Activated CD4-positive, alpha-beta T cell treated with anti-CD3 and anti-CD28 coated beads for 36 hours (primary cell): ENCODE data around the gene AHI1. TPM values are rescaled to one million over a fixed set of nuclear protein-coding genes. Genes with fewer than 3 reads are reported as not detected.
"Not testable (repeated sequence)": the region's sequence is repeated elsewhere in the genome, so short reads cannot be mapped to it uniquely, and the experiment has no call there.

ENCODE experiments used
- ATAC-seq: fragments of 200-7000 bp; cut with Tn5 transposase; one replicate; pipeline ENCODE4 v1.10.0; 2021; ENCODE audit warnings: mild to moderate bottlenecking, moderate library complexity
- CTCF ChIA-PET: fragments of 350-600 bp; sonication (Branson Sonifier 250); formaldehyde crosslinking; loops from one replicate; lab custom pipeline; 2021; ENCODE audit warnings: antibody characterized with exemption; lab: Charles Lee
- POLR2A ChIA-PET: fragments of 350-600 bp; sonication (Branson Sonifier 250); formaldehyde crosslinking; loops from one replicate; lab custom pipeline; 2021; ENCODE audit warnings: antibody characterized with exemption, inconsistent platforms; lab: Charles Lee
- DNase-seq: peaks from one replicate; pipeline ENCODE4 v3.0.0-alpha.2; 2020
- H3K27ac Mint-ChIP-seq: one replicate; pipeline ENCODE4 v1.8.0; 2021; ENCODE audit warnings: mixed read lengths
- H3K27me3 Mint-ChIP-seq: one replicate; pipeline ENCODE4 v1.8.0; 2021; ENCODE audit warnings: mixed read lengths
- H3K36me3 Mint-ChIP-seq: one replicate; pipeline ENCODE4 v1.8.0; 2021; ENCODE audit warnings: low read depth, mixed read lengths
- H3K4me1 Mint-ChIP-seq: one replicate; pipeline ENCODE4 v1.8.0; 2021; ENCODE audit warnings: mixed read lengths
- H3K4me3 Mint-ChIP-seq: one replicate; pipeline ENCODE4 v1.8.0; 2021; ENCODE audit warnings: mild to moderate bottlenecking, moderate library complexity, mixed read lengths
- H3K9me3 Mint-ChIP-seq: one replicate; pipeline ENCODE4 v1.8.0; 2021; ENCODE audit warnings: low read depth, mixed read lengths
- intact Hi-C, 2 experiments: fragments of 100-400 bp; cut with DNase I in 1 of 2; cut with micrococcal nuclease in 1 of 2; formaldehyde crosslinking; loops; one replicate each; pipeline versions ENCODE4 v1.14.2 to v1.15.1; 2022 to 2024; cut with DNase I, micrococcal nuclease
- total RNA-seq, 2 experiments: library from RNA; stranded (reverse); gene quantifications; one replicate each; pipeline ENCODE4 v1.2.3, GENCODE V29; 2021

Gene AHI1
- total RNA-seq, 2 experiments from 2014 or later = 35.6 to 36.0 TPM

- CTCF ChIA-PET = interaction anchor here (1.2 kb wide), 1 partner anchor 9 kb away, joined by 3 read pairs; no protein-coding TSS in a partner anchor
- Mint-ChIP-seq H3K27ac (no peak overlapping the region), H3K27me3 (no peaks in the 10 kb centered on the region), H3K4me1 (no peaks in the 10 kb centered on the region), H3K9me3 (no peaks in the 10 kb centered on the region), H3K36me3 (peaks cover 1% of the 10 kb centered on the region), H3K4me3 (no peak overlapping the region)
- POLR2A ChIA-PET = no interaction called here
- no peak for DNase-seq
- intact Hi-C loops = no loop called here
- no peak for ATAC-seq
Observed at GRCh38 chr6:135385299-135385698, 112.2 kb downstream of the AHI1 start.

GRCh38 chr6:135383766-135384165 lies 113.8 kb downstream of the AHI1 start:
- no peaks in the 10 kb centered on the region for H3K27me3 Mint-ChIP-seq
- no peaks in the 10 kb centered on the region for H3K4me1 Mint-ChIP-seq
- CTCF ChIA-PET = interaction anchor here (0.7 kb wide), 1 partner anchor 60 kb away, joined by 3 read pairs; no protein-coding TSS in a partner anchor
- ATAC-seq (no peak), DNase-seq (no peak)
- no peak overlapping the region for H3K4me3 Mint-ChIP-seq
- intact Hi-C loops = loop anchor here in 1 of 2 experiments (5.0 kb wide), 1 partner anchor 266 kb away; no protein-coding TSS in a partner anchor
- POLR2A ChIA-PET = no interaction called here
- no peaks in the 10 kb centered on the region for H3K9me3 Mint-ChIP-seq
- no peaks in the 10 kb centered on the region for H3K36me3 Mint-ChIP-seq
- no peak overlapping the region for H3K27ac Mint-ChIP-seq

- no peak for DNase-seq
- no peak for ATAC-seq
- H3K4me3 Mint-ChIP-seq = no peak overlapping the region
- H3K36me3 Mint-ChIP-seq = no peaks in the 10 kb centered on the region
- H3K9me3 Mint-ChIP-seq = no peaks in the 10 kb centered on the region
- ChIA-PET POLR2A (no interaction called here), CTCF (interaction anchor here (0.7 kb wide), 1 partner anchor 60 kb away, joined by 3 read pairs; no protein-coding TSS in a partner anchor)
- intact Hi-C loops = loop anchor here in 1 of 2 experiments (5.0 kb wide), 1 partner anchor 266 kb away; no protein-coding TSS in a partner anchor
- no peaks in the 10 kb centered on the region for H3K27me3 Mint-ChIP-seq
- H3K27ac Mint-ChIP-seq = no peak overlapping the region
- no peaks in the 10 kb centered on the region for H3K4me1 Mint-ChIP-seq
Observed at GRCh38 chr6:135383301-135383700, 114.2 kb downstream of the AHI1 start.

- POLR2A ChIA-PET = no interaction called here
- Mint-ChIP-seq H3K27ac (no peak overlapping the region), H3K4me1 (no peaks in the 10 kb centered on the region), H3K27me3 (no peaks in the 10 kb centered on the region), H3K36me3 (no peaks in the 10 kb centered on the region), H3K9me3 (no peaks in the 10 kb centered on the region), H3K4me3 (no peak overlapping the region)
- no peak for DNase-seq
- CTCF ChIA-PET = no interaction called here
- peak; percentile 63 for ATAC-seq
- intact Hi-C loops = loop anchor here in 1 of 2 experiments (5.0 kb wide), 1 partner anchor 265 kb away; no protein-coding TSS in a partner anchor
Observed at GRCh38 chr6:135382182-135382628, 115.3 kb downstream of the AHI1 start.

GRCh38 chr6:135380793-135381192 lies 116.7 kb downstream of the AHI1 start:
- ATAC-seq (no peak), DNase-seq (no peak)
- H3K27me3 Mint-ChIP-seq = no peaks in the 10 kb centered on the region
- H3K36me3 Mint-ChIP-seq = no peaks in the 10 kb centered on the region
- POLR2A ChIA-PET = no interaction called here
- intact Hi-C loops = loop anchor here in 1 of 2 experiments (5.0 kb wide), 1 partner anchor 263 kb away; no protein-coding TSS in a partner anchor
- no peak overlapping the region for H3K27ac Mint-ChIP-seq
- H3K4me1 Mint-ChIP-seq = no peaks in the 10 kb centered on the region
- no peak overlapping the region for H3K4me3 Mint-ChIP-seq
- CTCF ChIA-PET = interaction anchor here (0.6 kb wide), 1 partner anchor 340 kb away, joined by 3 read pairs; no protein-coding TSS in a partner anchor
- H3K9me3 Mint-ChIP-seq = no peaks in the 10 kb centered on the region

- Mint-ChIP-seq H3K27me3 (no peaks in the 10 kb centered on the region), H3K9me3 (no peaks in the 10 kb centered on the region), H3K4me1 (no peaks in the 10 kb centered on the region), H3K27ac (no peak overlapping the region), H3K36me3 (no peaks in the 10 kb centered on the region), H3K4me3 (no peak overlapping the region)
- intact Hi-C loops = loop anchor here in 1 of 2 experiments (5.0 kb wide), 1 partner anchor 262 kb away; no protein-coding TSS in a partner anchor
- ChIA-PET POLR2A (no interaction called here), CTCF (no interaction called here)
- ATAC-seq (no peak), DNase-seq (no peak)
Observed at GRCh38 chr6:135379647-135380046, 117.9 kb downstream of the AHI1 start.

GRCh38 chr6:135372758-135373157 lies 124.8 kb downstream of the AHI1 start:
- Mint-ChIP-seq H3K27me3 (no peaks in the 10 kb centered on the region), H3K4me1 (no peaks in the 10 kb centered on the region), H3K36me3 (peaks cover 32% of the 10 kb centered on the region), H3K27ac (no peak overlapping the region), H3K4me3 (no peak overlapping the region), H3K9me3 (peaks cover 10% of the 10 kb centered on the region)
- ChIA-PET POLR2A (no interaction called here), CTCF (interaction anchor here (0.6 kb wide), 2 partner anchors 26 to 161 kb away, joined by 3 read pairs; no protein-coding TSS in a partner anchor)
- ATAC-seq (no peak), DNase-seq (no peak)
- intact Hi-C loops = no loop called here

GRCh38 chr6:135363622-135364021 lies 133.9 kb downstream of the AHI1 start:
- CTCF ChIA-PET, H3K27ac Mint-ChIP-seq, intact Hi-C loops, H3K4me1 Mint-ChIP-seq, H3K4me3 Mint-ChIP-seq, H3K27me3 Mint-ChIP-seq, POLR2A ChIA-PET, DNase-seq, ATAC-seq: not testable (repeated sequence)
- peaks cover 21% of the 10 kb centered on the region for H3K36me3 Mint-ChIP-seq
- H3K9me3 Mint-ChIP-seq = peaks cover 25% of the 10 kb centered on the region

- no peak for DNase-seq
- no peak for ATAC-seq
- peaks cover 9% of the 10 kb centered on the region for H3K36me3 Mint-ChIP-seq
- POLR2A ChIA-PET = no interaction called here
- no peak overlapping the region for H3K27ac Mint-ChIP-seq
- peaks cover 16% of the 10 kb centered on the region for H3K9me3 Mint-ChIP-seq
- intact Hi-C loops = no loop called here
- peaks cover 7% of the 10 kb centered on the region for H3K4me1 Mint-ChIP-seq
- CTCF ChIA-PET = no interaction called here
- no peak overlapping the region for H3K4me3 Mint-ChIP-seq
- no peaks in the 10 kb centered on the region for H3K27me3 Mint-ChIP-seq
Observed at GRCh38 chr6:135362124-135362523, 135.4 kb downstream of the AHI1 start.

- H3K4me1 Mint-ChIP-seq = peaks cover 7% of the 10 kb centered on the region
- intact Hi-C loops = no loop called here
- CTCF ChIA-PET = no interaction called here
- no peak for DNase-seq
- POLR2A ChIA-PET = interaction anchor here (0.5 kb wide), 1 partner anchor 285 kb away, joined by 3 read pairs; no protein-coding TSS in a partner anchor
- H3K27ac Mint-ChIP-seq = no peak overlapping the region
- peaks cover 11% of the 10 kb centered on the region for H3K36me3 Mint-ChIP-seq
- H3K4me3 Mint-ChIP-seq = no peak overlapping the region
- no peak for ATAC-seq
- H3K27me3 Mint-ChIP-seq = no peaks in the 10 kb centered on the region
- H3K9me3 Mint-ChIP-seq = peaks cover 4% of the 10 kb centered on the region
Observed at GRCh38 chr6:135360222-135360621, 137.3 kb downstream of the AHI1 start.

GRCh38 chr6:135358985-135359384 lies 138.6 kb downstream of the AHI1 start:
- Mint-ChIP-seq H3K9me3 (no peaks in the 10 kb centered on the region), H3K36me3 (peaks cover 6% of the 10 kb centered on the region), H3K27me3 (no peaks in the 10 kb centered on the region), H3K4me1 (peaks cover 7% of the 10 kb centered on the region), H3K4me3 (no peak overlapping the region), H3K27ac (no peak overlapping the region)
- ATAC-seq (peak; percentile 49), DNase-seq (no peak)
- ChIA-PET POLR2A (no interaction called here), CTCF (no interaction called here)
- intact Hi-C loops = no loop called here

GRCh38 chr6:135358251-135358821 lies 139.2 kb downstream of the AHI1 start:
- CTCF ChIA-PET = no interaction called here
- no peak for DNase-seq
- ATAC-seq = no peak
- Mint-ChIP-seq H3K36me3 (peaks cover 6% of the 10 kb centered on the region), H3K4me3 (no peak overlapping the region), H3K4me1 (peaks cover 7% of the 10 kb centered on the region), H3K27ac (no peak overlapping the region), H3K27me3 (no peaks in the 10 kb centered on the region), H3K9me3 (no peaks in the 10 kb centered on the region)
- POLR2A ChIA-PET = no interaction called here
- intact Hi-C loops = no loop called here
